ENCODE measurements around the gene MYOG.

DNA sequence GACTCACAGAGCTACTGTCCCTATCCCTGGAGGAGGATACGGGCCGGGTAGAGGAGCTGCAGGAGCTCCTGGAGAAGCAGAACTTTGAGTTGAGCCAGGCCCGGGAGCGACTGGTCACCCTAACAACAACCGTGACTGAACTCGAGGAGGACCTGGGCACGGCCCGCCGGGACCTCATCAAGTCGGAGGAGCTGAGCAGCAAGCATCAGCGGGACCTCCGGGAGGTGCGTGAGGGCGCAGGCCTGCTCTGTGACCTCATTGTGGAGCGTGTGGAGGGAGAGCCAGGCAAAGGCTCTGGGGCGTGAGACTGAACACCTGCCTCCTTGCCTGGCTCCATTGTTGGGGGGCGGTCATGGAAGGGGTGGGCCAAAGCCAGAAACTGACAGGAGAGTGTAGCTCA lies 40.5 kb downstream of the MYOG start:
- no peak for TF ChIP-seq CTCF (IDR thresholded peaks at IDR 0.05)
- no peak for TF ChIP-seq POLR2A (IDR thresholded peaks at IDR 0.05)

All from heart left ventricle (tissue), 13 donors.